ENCODE results near the gene FOXP1.

FOXP1 gene

DNA sequence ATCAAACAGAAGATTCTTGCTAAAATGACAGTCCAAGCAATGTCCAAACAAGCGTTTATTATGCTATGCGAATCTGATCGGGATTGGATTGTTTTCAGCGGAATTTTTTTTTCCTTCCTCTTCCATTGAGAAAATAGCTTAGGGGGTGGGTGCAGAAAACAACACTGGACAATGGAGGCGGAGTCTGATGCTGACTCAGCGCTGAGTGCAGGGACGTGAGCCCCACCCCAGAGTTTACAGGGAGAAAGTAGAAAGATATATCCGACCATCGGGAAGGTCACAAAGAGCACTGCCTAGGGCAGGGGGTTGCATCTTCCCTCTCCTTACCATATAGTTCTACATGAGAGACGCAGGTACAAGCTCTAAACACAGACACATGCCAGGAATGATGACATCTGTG lies 117.0 kb downstream of the FOXP1 start:
- DNase-seq (ENCODE audit: insufficient read length, low spot score) (no peak), FAIRE-seq (no peak)

GRCh38 chr3:71465371-71466036 lies 118.0 kb downstream of the FOXP1 start:
- DNase-seq (ENCODE audit: insufficient read length, low spot score) (no peak), FAIRE-seq (no peak)
- TF ChIP-seq PAX5 (IDR thresholded peaks at IDR 0.05; ENCODE audit: insufficient read depth, low read length, severe bottlenecking) (no peak), POLR2AphosphoS5 (IDR thresholded peaks at IDR 0.05; ENCODE audit: low read depth, low read length) (no peak), POLR2A (IDR thresholded peaks at IDR 0.05; ENCODE audit: low read depth, low read length) (no peak), SPI1 (IDR thresholded peaks at IDR 0.05; ENCODE audit: low read depth, low read length) (no peak), POU2F2 (IDR thresholded peaks at IDR 0.05; ENCODE audit: low read depth, low read length) (no peak), TAF1 (IDR thresholded peaks at IDR 0.05; ENCODE audit: low read depth, low read length) (no peak)

More for the DNA sequence above, 117.0 kb downstream of the FOXP1 start:
- TF ChIP-seq TAF1 (IDR thresholded peaks at IDR 0.05; ENCODE audit: low read depth, low read length): no peak
- no peak for TF ChIP-seq PAX5 (IDR thresholded peaks at IDR 0.05; ENCODE audit: insufficient read depth, low read length, severe bottlenecking)
- TF ChIP-seq POLR2AphosphoS5 (IDR thresholded peaks at IDR 0.05; ENCODE audit: low read depth, low read length): no peak
- TF ChIP-seq POU2F2 (IDR thresholded peaks at IDR 0.05; ENCODE audit: low read depth, low read length): no peak
- no peak for TF ChIP-seq SPI1 (IDR thresholded peaks at IDR 0.05; ENCODE audit: low read depth, low read length)
- no peak for TF ChIP-seq POLR2A (IDR thresholded peaks at IDR 0.05; ENCODE audit: low read depth, low read length)

DNA sequence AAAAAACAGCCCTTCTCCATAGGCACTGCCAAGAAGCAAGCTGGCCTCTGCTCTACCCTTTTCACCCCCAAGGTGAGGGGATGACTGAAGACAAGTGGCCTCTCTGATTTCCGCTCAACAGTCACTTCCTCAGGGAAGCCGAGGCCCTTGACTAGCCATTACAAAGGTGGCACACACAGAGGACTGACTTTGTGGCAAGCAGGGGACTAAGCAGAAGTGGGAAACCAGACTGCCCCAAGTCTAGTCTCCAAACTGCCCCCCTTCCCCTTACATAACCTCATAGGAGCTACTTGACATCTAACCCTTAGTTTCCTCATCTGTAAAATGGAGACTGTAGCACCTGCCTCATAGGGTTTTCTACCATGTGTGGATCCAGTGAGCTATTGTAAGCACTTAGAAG lies 118.9 kb downstream of the FOXP1 start:
- FAIRE-seq: no peak
- no peak for TF ChIP-seq POLR2A (IDR thresholded peaks at IDR 0.05; ENCODE audit: low read depth, low read length)
- no peak for TF ChIP-seq TAF1 (IDR thresholded peaks at IDR 0.05; ENCODE audit: low read depth, low read length)
- TF ChIP-seq SPI1 (IDR thresholded peaks at IDR 0.05; ENCODE audit: low read depth, low read length): no peak
- no peak for TF ChIP-seq POLR2AphosphoS5 (IDR thresholded peaks at IDR 0.05; ENCODE audit: low read depth, low read length)
- TF ChIP-seq PAX5 (IDR thresholded peaks at IDR 0.05; ENCODE audit: insufficient read depth, low read length, severe bottlenecking): no peak
- TF ChIP-seq POU2F2 (IDR thresholded peaks at IDR 0.05; ENCODE audit: low read depth, low read length): no peak
- no peak for DNase-seq (ENCODE audit: insufficient read length, low spot score)

DNA sequence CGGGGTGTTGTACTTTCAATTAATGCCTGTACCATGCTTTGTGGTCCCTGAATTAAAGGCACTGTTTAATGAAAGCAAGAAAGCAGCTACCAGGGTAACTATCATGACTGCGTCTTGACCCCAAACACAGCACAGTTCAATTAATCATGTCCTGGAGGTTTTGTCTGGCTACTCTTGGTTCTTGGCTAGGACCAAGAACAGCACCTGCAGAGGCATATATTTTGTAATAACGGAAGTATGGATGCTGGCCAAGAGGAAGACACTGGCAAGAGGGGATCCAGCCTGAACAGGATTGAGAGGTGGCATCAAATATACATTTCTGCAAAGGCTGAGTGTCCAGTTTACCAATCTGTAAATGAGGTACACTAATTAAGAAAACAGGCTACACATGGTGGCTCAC lies 119.9 kb downstream of the FOXP1 start:
- no peak for FAIRE-seq
- TF ChIP-seq PAX5 (IDR thresholded peaks at IDR 0.05; ENCODE audit: insufficient read depth, low read length, severe bottlenecking) (no peak), TAF1 (IDR thresholded peaks at IDR 0.05; ENCODE audit: low read depth, low read length) (no peak)
- DNase-seq (ENCODE audit: insufficient read length, low spot score): no peak

GRCh38 chr3:71462586-71462985 lies 120.9 kb downstream of the FOXP1 start:
- no peak for FAIRE-seq
- TF ChIP-seq POU2F2 (IDR thresholded peaks at IDR 0.05; ENCODE audit: low read depth, low read length): no peak
- no peak for DNase-seq (ENCODE audit: insufficient read length, low spot score)

DNA sequence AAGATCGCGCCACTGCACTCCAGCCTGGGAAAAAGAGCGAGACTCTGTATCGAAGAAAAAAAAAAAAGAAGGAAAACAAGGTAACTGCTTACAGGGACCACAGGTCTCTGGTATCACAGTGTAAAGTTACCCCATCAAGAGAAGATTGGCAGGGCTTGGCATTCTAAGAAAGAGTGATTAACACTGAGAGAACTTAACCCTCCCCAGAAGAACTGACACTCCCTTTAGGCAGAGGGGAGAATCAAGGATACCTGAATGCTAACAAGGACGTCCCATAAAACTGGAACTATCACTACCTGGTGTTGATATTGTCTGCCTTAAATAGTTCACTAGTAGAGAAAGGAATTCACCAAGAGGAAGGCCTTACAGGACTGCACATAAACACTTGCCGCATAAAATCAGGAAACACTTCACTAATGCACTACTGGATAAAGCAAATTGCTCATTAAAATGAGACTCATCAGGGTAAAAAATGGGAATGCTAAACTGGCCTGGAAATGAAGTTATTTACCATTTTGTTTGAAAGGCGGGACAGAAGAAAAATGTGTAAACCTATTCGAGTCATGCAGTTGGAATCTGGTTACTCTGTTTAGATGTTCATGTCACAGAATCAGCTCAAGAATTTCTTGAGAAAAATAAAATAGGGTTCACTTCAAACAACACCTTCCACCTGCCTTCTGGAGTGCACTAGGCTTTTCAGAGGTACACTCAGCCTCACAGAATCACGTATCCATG lies 121.6 kb downstream of the FOXP1 start:
- no peak for FAIRE-seq
- no peak for DNase-seq (ENCODE audit: insufficient read length, low spot score)
- TF ChIP-seq TAF1 (IDR thresholded peaks at IDR 0.05; ENCODE audit: low read depth, low read length): no peak
- TF ChIP-seq POLR2A (IDR thresholded peaks at IDR 0.05; ENCODE audit: low read depth, low read length): no peak
- no peak for TF ChIP-seq POLR2AphosphoS5 (IDR thresholded peaks at IDR 0.05; ENCODE audit: low read depth, low read length)
- no peak for TF ChIP-seq POU2F2 (IDR thresholded peaks at IDR 0.05; ENCODE audit: low read depth, low read length)
- TF ChIP-seq SPI1 (IDR thresholded peaks at IDR 0.05; ENCODE audit: low read depth, low read length): no peak

DNA sequence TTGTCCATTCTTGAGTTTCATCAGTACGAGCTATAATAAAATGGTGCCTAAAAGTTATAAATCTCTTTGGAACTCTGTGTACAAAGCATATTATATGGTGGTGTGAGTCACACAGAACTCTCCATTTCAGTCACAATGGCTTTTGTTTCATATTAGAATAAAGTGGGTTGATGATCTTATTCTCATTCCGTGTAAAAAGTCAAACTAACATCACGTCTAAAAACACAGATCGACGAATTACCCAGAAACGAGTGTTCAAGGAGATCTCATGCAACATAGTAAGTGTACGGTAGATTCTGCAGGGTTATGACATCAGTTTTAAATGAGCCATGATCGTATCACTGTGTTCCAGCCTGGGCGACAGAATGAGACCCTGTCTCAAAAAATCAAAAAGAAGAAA lies 122.4 kb downstream of the FOXP1 start:
- no peak for TF ChIP-seq SPI1 (IDR thresholded peaks at IDR 0.05; ENCODE audit: low read depth, low read length)
- TF ChIP-seq POLR2A (IDR thresholded peaks at IDR 0.05; ENCODE audit: low read depth, low read length): no peak
- TF ChIP-seq POLR2AphosphoS5 (IDR thresholded peaks at IDR 0.05; ENCODE audit: low read depth, low read length): no peak
- no peak for TF ChIP-seq TAF1 (IDR thresholded peaks at IDR 0.05; ENCODE audit: low read depth, low read length)
- TF ChIP-seq POU2F2 (IDR thresholded peaks at IDR 0.05; ENCODE audit: low read depth, low read length): no peak
- no peak for TF ChIP-seq PAX5 (IDR thresholded peaks at IDR 0.05; ENCODE audit: insufficient read depth, low read length, severe bottlenecking)
- no peak for DNase-seq (ENCODE audit: insufficient read length, low spot score)
- FAIRE-seq: no peak

GRCh38 chr3:71458895-71459294 lies 124.6 kb downstream of the FOXP1 start:
- FAIRE-seq: no peak
- DNase-seq (ENCODE audit: insufficient read length, low spot score): no peak
- no peak for TF ChIP-seq POLR2A (IDR thresholded peaks at IDR 0.05; ENCODE audit: low read depth, low read length)
- no peak for TF ChIP-seq PAX5 (IDR thresholded peaks at IDR 0.05; ENCODE audit: insufficient read depth, low read length, severe bottlenecking)
- TF ChIP-seq POLR2AphosphoS5 (IDR thresholded peaks at IDR 0.05; ENCODE audit: low read depth, low read length): no peak
- TF ChIP-seq SPI1 (IDR thresholded peaks at IDR 0.05; ENCODE audit: low read depth, low read length): no peak
- no peak for TF ChIP-seq POU2F2 (IDR thresholded peaks at IDR 0.05; ENCODE audit: low read depth, low read length)

DNA sequence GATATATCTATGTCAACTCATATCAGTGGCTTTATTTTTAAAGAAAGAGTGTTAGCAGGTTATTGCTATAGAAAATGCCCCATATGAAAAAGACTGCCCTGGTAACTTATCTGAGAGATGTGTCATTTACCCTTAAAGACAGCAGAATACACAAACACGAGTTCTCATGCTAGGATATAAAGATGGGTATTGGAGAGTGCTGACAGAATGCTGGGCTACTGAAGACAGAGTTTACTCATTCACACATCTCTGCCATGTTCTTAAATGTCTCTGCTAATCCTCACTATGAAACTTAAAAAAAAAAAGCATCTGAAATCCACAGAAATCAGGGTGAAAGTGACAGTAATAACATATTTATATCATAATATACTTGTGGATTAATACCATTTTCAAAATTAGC lies 126.7 kb downstream of the FOXP1 start:
- no peak for DNase-seq (ENCODE audit: insufficient read length, low spot score)
- FAIRE-seq: no peak
- TF ChIP-seq POU2F2 (IDR thresholded peaks at IDR 0.05; ENCODE audit: low read depth, low read length) (no peak), POLR2AphosphoS5 (IDR thresholded peaks at IDR 0.05; ENCODE audit: low read depth, low read length) (no peak), SPI1 (IDR thresholded peaks at IDR 0.05; ENCODE audit: low read depth, low read length) (no peak), POLR2A (IDR thresholded peaks at IDR 0.05; ENCODE audit: low read depth, low read length) (no peak), PAX5 (IDR thresholded peaks at IDR 0.05; ENCODE audit: insufficient read depth, low read length, severe bottlenecking) (no peak), TAF1 (IDR thresholded peaks at IDR 0.05; ENCODE audit: low read depth, low read length) (no peak)

DNA sequence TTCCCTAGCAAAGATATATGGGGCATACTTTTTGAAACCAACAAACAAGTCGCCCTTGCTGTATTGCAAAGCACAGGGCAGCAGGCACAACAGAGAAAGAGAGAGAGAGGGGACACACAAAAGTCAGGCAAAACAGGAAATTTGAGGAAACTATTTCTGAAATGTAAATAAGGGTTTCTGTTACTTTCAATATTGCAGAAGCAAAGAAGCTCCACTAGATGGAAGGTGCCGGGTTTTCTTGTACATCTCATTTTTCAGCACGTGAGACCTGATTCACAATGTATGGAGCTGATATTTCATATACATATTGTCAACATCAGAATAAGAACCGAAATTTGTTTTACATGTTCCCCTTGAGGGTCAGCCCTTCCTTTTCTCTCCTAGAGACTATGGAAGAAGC lies 127.4 kb downstream of the FOXP1 start:
- DNase-seq (ENCODE audit: insufficient read length, low spot score) (no peak), FAIRE-seq (no peak)
- no peak for TF ChIP-seq POLR2AphosphoS5 (IDR thresholded peaks at IDR 0.05; ENCODE audit: low read depth, low read length)
